Kidney epithelial cell (primary cell): ENCODE data around the gene TRIM71. TPM values are rescaled to one million over a fixed set of nuclear protein-coding genes. Genes with fewer than 3 reads are reported as not detected.

Source experiments
- DNase-seq: peaks from one replicate; pipeline ENCODE4 v3.0.0-alpha.2; 2010; ENCODE audit warnings: low read depth
- H3K27me3 ChIP-seq: 2 replicates; pipeline ENCODE4 v1.6.0; 2011; ENCODE audit warnings: low read length; ENCODE audit not compliant: control insufficient read depth, insufficient read depth
- H3K36me3 ChIP-seq: 2 replicates; pipeline ENCODE4 v1.5.1; 2011; ENCODE audit warnings: low read length; ENCODE audit not compliant: control insufficient read depth, insufficient read depth
- H3K4me3 ChIP-seq: 2 replicates; pipeline ENCODE4 v1.5.1; 2011; ENCODE audit warnings: low read depth, mild to moderate bottlenecking, control low read depth, low read length
- CTCF ChIP-seq: IDR thresholded peaks from 2 replicates; pipeline ENCODE4 v1.5.1; 2011; ENCODE audit warnings: mild to moderate bottlenecking, moderate library complexity, low read length, control low read depth, inconsistent platforms; ENCODE audit not compliant: insufficient read depth, poor library complexity, severe bottlenecking
- total RNA-seq: library from RNA; depleted of rRNA; stranded (reverse); fragments of >200 nt; gene quantifications from 2 replicates; pipeline ENCODE4 v1.2.3, GENCODE V29; 2015

The TRIM71 gene
- total RNA-seq, 1 donor from 2014 or later: 2.4 TPM

GRCh38 chr3:32862247-32862935, 44.6 kb downstream of the TRIM71 start:
- H3K36me3 ChIP-seq: no peaks in the 10 kb centered on the region
- DNase-seq: no peak
- no peaks in the 10 kb centered on the region for H3K27me3 ChIP-seq
- no peak for TF ChIP-seq CTCF
- H3K4me3 ChIP-seq: no peak overlapping the region

GRCh38 chr3:32862936-32863487, 45.2 kb downstream of the TRIM71 start:
- Histone ChIP-seq H3K27me3 (no peaks in the 10 kb centered on the region), H3K4me3 (no peak overlapping the region), H3K36me3 (no peaks in the 10 kb centered on the region)
- no peak for DNase-seq
- no peak for TF ChIP-seq CTCF

- TF ChIP-seq CTCF: no peak
- Histone ChIP-seq H3K27me3 (no peaks in the 10 kb centered on the region), H3K36me3 (no peaks in the 10 kb centered on the region), H3K4me3 (no peak overlapping the region)
- DNase-seq: no peak
These were observed 47.6 kb downstream of the TRIM71 start for GRCh38 chr3:32865383-32865782.

GRCh38 chr3:32866533-32866932, 48.7 kb downstream of the TRIM71 start:
- TF ChIP-seq CTCF: no peak
- DNase-seq: no peak
- no peaks in the 10 kb centered on the region for H3K27me3 ChIP-seq
- H3K4me3 ChIP-seq: no peak overlapping the region
- H3K36me3 ChIP-seq: no peaks in the 10 kb centered on the region

GRCh38 chr3:32867954-32868353, 50.2 kb downstream of the TRIM71 start:
- H3K4me3 ChIP-seq: no peak overlapping the region
- no peak for TF ChIP-seq CTCF
- H3K36me3 ChIP-seq: no peaks in the 10 kb centered on the region
- DNase-seq: no peak
- H3K27me3 ChIP-seq: no peaks in the 10 kb centered on the region
